ENCODE data around the gene LRBA. TPM values are rescaled to one million over a fixed set of nuclear protein-coding genes. Genes with fewer than 3 reads are reported as not detected.
"Not testable (repeated sequence)": the region's sequence is repeated elsewhere in the genome, so short reads cannot be mapped to it uniquely, and the experiment has no call there.

LRBA gene
- polyA plus RNA-seq, 6 donors from 2014 or later = 18.0 to 25.7 (median 19.6) TPM

GRCh38 chr4:150743564-150744342 lies 271.3 kb downstream of the LRBA start:
- Mint-ChIP-seq H3K27me3 (no peaks in the 10 kb centered on the region), H3K4me3 (no peak overlapping the region), H3K27ac (peak overlapping the region in 2 of 6 donors; percentile 4 to 35), H3K9me3 (peaks cover 0 to 6% (median 3%) of the 10 kb centered on the region in 7 donors), H3K36me3 (peaks cover 19 to 26% of the 10 kb centered on the region in 2 donors), H3K4me1 (peaks cover 0 to 3% (median 0%) of the 10 kb centered on the region in 3 donors)
- ATAC-seq (ENCODE audit: low read depth in 2 of 2) = no peak
- DNase-seq = no peak

GRCh38 chr4:150742930-150743329 lies 272.2 kb downstream of the LRBA start:
- not testable (repeated sequence) for H3K9me3 Mint-ChIP-seq; DNase-seq; H3K27me3 Mint-ChIP-seq; ATAC-seq (ENCODE audit: low read depth in 2 of 2); H3K4me3 Mint-ChIP-seq; H3K27ac Mint-ChIP-seq; H3K4me1 Mint-ChIP-seq
- peaks cover 16 to 23% of the 10 kb centered on the region in 2 donors for H3K36me3 Mint-ChIP-seq

GRCh38 chr4:150739591-150739990 lies 275.5 kb downstream of the LRBA start:
- Mint-ChIP-seq H3K9me3 (peaks cover 0 to 6% (median 3%) of the 10 kb centered on the region in 7 donors), H3K4me1 (peaks cover 0 to 3% (median 0%) of the 10 kb centered on the region in 3 donors), H3K27me3 (no peaks in the 10 kb centered on the region), H3K36me3 (peaks cover 15 to 18% of the 10 kb centered on the region in 2 donors), H3K27ac (no peak overlapping the region), H3K4me3 (no peak overlapping the region)
- no peak for ATAC-seq (ENCODE audit: low read depth in 2 of 2)
- no peak for DNase-seq

- DNase-seq = no peak
- no peaks in the 10 kb centered on the region for H3K27me3 Mint-ChIP-seq
- peaks cover 1 to 8% (median 4%) of the 10 kb centered on the region in 3 donors for H3K4me1 Mint-ChIP-seq
- H3K27ac Mint-ChIP-seq = no peak overlapping the region
- H3K9me3 Mint-ChIP-seq = peaks cover 14 to 24% (median 16%) of the 10 kb centered on the region in 7 donors
- ATAC-seq (ENCODE audit: low read depth in 2 of 2) = no peak
- H3K36me3 Mint-ChIP-seq = peaks cover 53 to 70% of the 10 kb centered on the region in 2 donors
- H3K4me3 Mint-ChIP-seq = no peak overlapping the region
Observed at GRCh38 chr4:150725957-150726523, 289.0 kb downstream of the LRBA start.

GRCh38 chr4:150723727-150724411 lies 291.2 kb downstream of the LRBA start:
- H3K9me3 Mint-ChIP-seq = peaks cover 14 to 24% (median 16%) of the 10 kb centered on the region in 7 donors
- H3K36me3 Mint-ChIP-seq = peaks cover 50 to 67% of the 10 kb centered on the region in 2 donors
- peak overlapping the region in 1 of 6 donors; percentile 25 for H3K27ac Mint-ChIP-seq
- no peak for DNase-seq
- H3K27me3 Mint-ChIP-seq = no peaks in the 10 kb centered on the region
- no peak for ATAC-seq (ENCODE audit: low read depth in 2 of 2)
- H3K4me1 Mint-ChIP-seq = peaks cover 1 to 8% (median 4%) of the 10 kb centered on the region in 3 donors
- H3K4me3 Mint-ChIP-seq = no peak overlapping the region

- no peak for ATAC-seq (ENCODE audit: low read depth in 2 of 2)
- Mint-ChIP-seq H3K27me3 (no peaks in the 10 kb centered on the region), H3K36me3 (peaks cover 44 to 61% of the 10 kb centered on the region in 2 donors), H3K27ac (no peak overlapping the region), H3K4me1 (peaks cover 1 to 4% (median 4%) of the 10 kb centered on the region in 3 donors), H3K9me3 (peaks cover 13 to 24% (median 14%) of the 10 kb centered on the region in 7 donors), H3K4me3 (no peak overlapping the region)
- DNase-seq = no peak
Observed at GRCh38 chr4:150722908-150723362, 292.1 kb downstream of the LRBA start.

GRCh38 chr4:150720973-150721518 lies 294.0 kb downstream of the LRBA start:
- Mint-ChIP-seq H3K4me1 (peaks cover under 1 to 4% (median 1%) of the 10 kb centered on the region in 3 donors), H3K27me3 (no peaks in the 10 kb centered on the region), H3K9me3 (peaks cover 4 to 8% (median 7%) of the 10 kb centered on the region in 7 donors), H3K4me3 (no peak overlapping the region), H3K27ac (peak overlapping the region in 1 of 6 donors; percentile 9), H3K36me3 (peaks cover 26 to 42% of the 10 kb centered on the region in 2 donors)
- ATAC-seq (ENCODE audit: low read depth in 2 of 2) (no peak), DNase-seq (no peak)

GRCh38 chr4:150717952-150718351 lies 297.1 kb downstream of the LRBA start:
- ATAC-seq (ENCODE audit: low read depth in 2 of 2) = no peak
- no peak for DNase-seq
- no peak overlapping the region for H3K4me3 Mint-ChIP-seq
- peaks cover 15 to 31% of the 10 kb centered on the region in 2 donors for H3K36me3 Mint-ChIP-seq
- no peaks in the 10 kb centered on the region for H3K9me3 Mint-ChIP-seq
- no peak overlapping the region for H3K27ac Mint-ChIP-seq
- H3K4me1 Mint-ChIP-seq = peaks cover 0 to 1% (median 1%) of the 10 kb centered on the region in 3 donors
- no peaks in the 10 kb centered on the region for H3K27me3 Mint-ChIP-seq

GRCh38 chr4:150714462-150715438 lies 300.3 kb downstream of the LRBA start:
- no peak overlapping the region for H3K4me3 Mint-ChIP-seq

GRCh38 chr4:150713251-150713650 lies 301.8 kb downstream of the LRBA start:
- Mint-ChIP-seq H3K27me3 (no peaks in the 10 kb centered on the region), H3K27ac (no peak overlapping the region), H3K36me3 (peaks cover 0 to 18% of the 10 kb centered on the region in 2 donors), H3K4me1 (peaks cover 0 to 2% (median 0%) of the 10 kb centered on the region in 3 donors), H3K9me3 (no peaks in the 10 kb centered on the region), H3K4me3 (no peak overlapping the region)
- no peak for ATAC-seq (ENCODE audit: low read depth in 2 of 2)
- no peak for DNase-seq

More at GRCh38 chr4:150714462-150715438, 300.3 kb downstream of the LRBA start:
- Mint-ChIP-seq H3K4me1 (peaks cover 0 to 2% (median 0%) of the 10 kb centered on the region in 3 donors), H3K9me3 (no peaks in the 10 kb centered on the region), H3K27ac (no peak overlapping the region), H3K27me3 (no peaks in the 10 kb centered on the region), H3K36me3 (peaks cover 8 to 20% of the 10 kb centered on the region in 2 donors)
- ATAC-seq (ENCODE audit: low read depth in 2 of 2) = no peak
- DNase-seq = no peak

- Mint-ChIP-seq H3K9me3 (no peaks in the 10 kb centered on the region), H3K4me3 (no peak overlapping the region), H3K27ac (peak overlapping the region in 1 of 6 donors; percentile 23), H3K36me3 (peaks cover 0 to 16% of the 10 kb centered on the region in 2 donors), H3K27me3 (no peaks in the 10 kb centered on the region), H3K4me1 (peaks cover 0 to 2% (median 0%) of the 10 kb centered on the region in 3 donors)
- DNase-seq = no peak
- ATAC-seq (ENCODE audit: low read depth in 2 of 2) = no peak
Observed at GRCh38 chr4:150710770-150711375, 304.2 kb downstream of the LRBA start.

- Mint-ChIP-seq H3K4me1 (peaks cover 0 to 2% (median 0%) of the 10 kb centered on the region in 3 donors), H3K4me3 (no peak overlapping the region), H3K27ac (no peak overlapping the region), H3K27me3 (no peaks in the 10 kb centered on the region), H3K36me3 (no peaks in the 10 kb centered on the region), H3K9me3 (no peaks in the 10 kb centered on the region)
- no peak for ATAC-seq (ENCODE audit: low read depth in 2 of 2)
- no peak for DNase-seq
Observed at GRCh38 chr4:150708004-150708403, 307.1 kb downstream of the LRBA start.

All from naive B cell (primary cell).